HAP-1 (cell line): ENCODE data around the gene NAA50.

Experiments
- DNase-seq, 2 experiments: peaks; one replicate each; pipeline ENCODE4 v3.0.0-alpha.2; 2016 to 2020; ENCODE audit warnings: low spot score in 2 of 2
- H3K27me3 ChIP-seq: fragments of 250-450 bp; sonication (Bioruptor Pico); 2 replicates; pipeline ENCODE4 v1.5.1; 2020; ENCODE audit warnings: low read depth, mild to moderate bottlenecking, moderate library complexity
- H3K36me3 ChIP-seq: fragments of 250-450 bp; sonication (Bioruptor Pico); replicated peaks from 2 replicates; pipeline ENCODE4 v1.5.1; 2020; ENCODE audit warnings: mild to moderate bottlenecking
- H3K4me1 ChIP-seq: fragments of 250-450 bp; sonication (Bioruptor Pico); 2 replicates; pipeline ENCODE4 v1.5.1; 2020; ENCODE audit warnings: mild to moderate bottlenecking
- H3K4me3 ChIP-seq: fragments of 250-450 bp; sonication (Bioruptor Pico); 2 replicates; pipeline ENCODE4 v1.5.1; 2020; ENCODE audit warnings: mild to moderate bottlenecking, moderate library complexity
- H3K9me3 ChIP-seq: fragments of 250-450 bp; sonication (Bioruptor Pico); 2 replicates; pipeline ENCODE4 v1.5.1; 2020; ENCODE audit warnings: mild to moderate bottlenecking, moderate library complexity
- in situ Hi-C: fragments of 300-500 bp; cut with MboI; formaldehyde crosslinking; loops from 3 replicates; pipeline ENCODE4 v1.14.3; 2020; ENCODE audit warnings: low sequenced_read_pairs, inconsistent platforms, mixed read lengths

Gene NAA50

DNA sequence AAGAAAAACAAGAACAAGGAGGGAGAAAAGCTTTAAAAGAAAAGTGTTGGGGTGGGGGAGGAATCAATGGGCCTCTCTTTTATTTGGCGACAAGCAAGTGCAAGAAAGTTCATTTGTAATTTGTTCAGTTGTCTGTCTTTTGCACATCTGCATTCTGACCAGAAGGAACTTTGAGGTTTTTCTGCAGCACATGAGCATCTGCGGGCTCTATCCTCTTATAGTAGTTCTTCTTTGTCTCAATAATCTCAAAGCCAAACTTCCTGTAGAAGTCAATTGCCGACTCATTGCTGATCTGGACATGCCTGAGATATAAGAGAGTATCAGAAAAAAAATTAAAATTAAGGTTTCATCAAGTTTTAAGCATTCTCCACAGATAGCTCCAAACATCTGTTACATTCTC is 24.4 kb downstream of the NAA50 start:
- in situ Hi-C loops = no loop called here
- Histone ChIP-seq H3K36me3 (peaks cover 64% of the 10 kb centered on the region), H3K27me3 (no peaks in the 10 kb centered on the region), H3K9me3 (no peaks in the 10 kb centered on the region), H3K4me1 (peaks cover 22% of the 10 kb centered on the region), H3K4me3 (no peak overlapping the region)
- no peak for DNase-seq

DNA sequence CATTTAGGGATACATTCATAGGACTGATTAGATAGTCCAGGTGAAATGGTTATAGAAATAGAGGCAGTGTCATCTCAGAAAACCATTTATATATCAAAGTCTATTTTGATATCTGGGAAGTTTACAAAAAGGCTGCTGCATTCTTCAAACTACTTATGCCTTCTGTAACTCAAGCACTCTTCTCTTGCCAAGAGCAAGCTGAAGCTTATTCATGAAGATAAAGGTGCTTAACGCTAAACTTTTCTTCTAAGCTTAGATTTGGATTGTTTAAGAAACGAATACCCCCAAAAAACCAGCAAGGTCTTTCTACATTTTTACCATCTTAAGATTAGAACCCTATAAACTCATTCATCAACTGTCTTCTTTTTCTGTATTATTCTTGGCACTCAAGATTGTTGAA is 26.3 kb downstream of the NAA50 start:
- H3K36me3 ChIP-seq = peaks cover 62% of the 10 kb centered on the region
- H3K27me3 ChIP-seq = no peaks in the 10 kb centered on the region
- H3K9me3 ChIP-seq = no peaks in the 10 kb centered on the region
- no peak overlapping the region for H3K4me3 ChIP-seq
- peaks cover 14% of the 10 kb centered on the region for H3K4me1 ChIP-seq
- no peak for DNase-seq
- in situ Hi-C loops = no loop called here

DNA sequence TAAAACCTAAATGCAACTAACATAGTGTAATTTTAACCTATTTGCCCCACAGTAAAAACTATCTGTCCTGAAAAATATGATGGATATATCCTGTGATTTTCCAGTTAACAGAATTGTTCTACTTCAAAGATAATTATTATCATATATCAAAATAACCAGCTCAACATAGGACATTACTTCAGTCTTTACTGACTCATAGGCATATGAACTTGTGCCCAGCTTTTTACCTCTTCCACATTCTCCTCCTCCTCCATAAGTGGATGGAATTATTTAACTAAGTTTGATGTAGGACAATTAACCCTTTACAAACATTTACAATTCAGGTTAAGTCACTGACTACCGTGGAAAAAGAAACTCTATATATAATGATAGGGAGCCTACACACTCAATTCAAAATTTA is 26.8 kb downstream of the NAA50 start:
- Histone ChIP-seq H3K27me3 (no peaks in the 10 kb centered on the region), H3K36me3 (peaks cover 63% of the 10 kb centered on the region), H3K4me1 (peaks cover 14% of the 10 kb centered on the region), H3K9me3 (no peaks in the 10 kb centered on the region), H3K4me3 (no peak overlapping the region)
- no peak for DNase-seq
- in situ Hi-C loops = no loop called here

DNA sequence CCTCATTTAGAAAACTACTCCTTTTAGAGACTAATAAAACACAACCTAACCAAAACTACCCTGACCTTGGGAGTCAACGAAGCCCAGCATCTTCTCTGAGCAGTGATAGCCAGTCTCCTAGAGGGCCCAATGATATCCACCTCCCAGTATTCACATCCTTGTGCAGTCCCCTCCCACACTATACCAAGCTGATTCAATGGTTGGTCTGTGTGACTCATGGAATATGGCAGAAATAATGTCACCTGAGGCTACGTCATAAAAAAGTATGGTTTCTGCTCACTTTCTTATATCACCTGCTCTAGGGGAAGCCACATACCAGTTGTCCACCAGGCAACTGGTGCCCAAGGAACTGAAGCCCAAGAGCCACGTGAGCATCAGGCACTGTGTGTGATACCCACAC is 28.2 kb downstream of the NAA50 start:
- Histone ChIP-seq H3K4me3 (no peak overlapping the region), H3K36me3 (peaks cover 55% of the 10 kb centered on the region), H3K9me3 (no peaks in the 10 kb centered on the region), H3K27me3 (no peaks in the 10 kb centered on the region), H3K4me1 (peaks cover 18% of the 10 kb centered on the region)
- no peak for DNase-seq
- in situ Hi-C loops = no loop called here

DNA sequence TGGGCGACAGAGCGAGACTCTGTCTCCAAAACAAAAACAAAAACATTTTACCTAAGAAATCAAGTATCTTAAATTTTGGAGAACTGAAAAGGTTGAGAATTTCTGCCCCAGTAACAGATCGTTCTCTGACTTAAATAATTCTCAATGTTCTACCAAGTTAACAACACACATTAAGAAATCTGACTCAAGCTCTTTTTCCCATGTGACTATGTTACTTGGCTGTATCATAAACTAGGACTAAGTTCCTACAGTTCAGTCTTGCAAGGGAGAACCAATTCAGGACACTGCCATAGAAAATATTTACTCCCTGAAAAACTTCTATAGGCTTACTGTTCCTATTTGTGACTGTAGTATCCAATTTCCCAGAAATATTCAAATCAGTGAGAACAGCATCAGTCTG is 28.7 kb downstream of the NAA50 start:
- no peak for DNase-seq
- peaks cover 50% of the 10 kb centered on the region for H3K36me3 ChIP-seq
- in situ Hi-C loops = no loop called here
- H3K4me1 ChIP-seq = peaks cover 19% of the 10 kb centered on the region
- no peak overlapping the region for H3K4me3 ChIP-seq
- H3K9me3 ChIP-seq = no peaks in the 10 kb centered on the region
- H3K27me3 ChIP-seq = no peaks in the 10 kb centered on the region

DNA sequence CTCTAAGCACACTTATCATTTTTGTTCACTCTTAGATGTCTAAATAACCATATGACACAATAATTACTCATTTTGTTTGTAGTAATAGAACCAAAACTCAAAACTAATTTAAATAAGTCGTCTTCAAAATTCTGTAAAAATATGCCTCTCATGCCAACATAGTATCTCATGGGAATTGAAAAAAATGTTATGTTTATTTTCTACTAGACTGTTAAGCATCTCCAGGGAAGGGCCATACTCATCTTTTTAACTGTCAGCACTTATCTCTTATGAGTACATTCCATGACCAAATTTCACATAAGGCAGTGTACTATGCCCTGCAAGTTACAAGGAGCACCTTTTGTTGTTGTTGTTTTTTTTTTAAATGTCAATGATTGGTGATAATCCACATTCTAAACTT is 31.3 kb downstream of the NAA50 start:
- no peaks in the 10 kb centered on the region for H3K9me3 ChIP-seq
- no peaks in the 10 kb centered on the region; the same call in none of the 2 replicates for H3K27me3 ChIP-seq
- no peak overlapping the region for H3K4me3 ChIP-seq
- in situ Hi-C loops = no loop called here
- H3K4me1 ChIP-seq = peaks cover 22% of the 10 kb centered on the region
- DNase-seq = no peak
- peaks cover 24% of the 10 kb centered on the region for H3K36me3 ChIP-seq

DNA sequence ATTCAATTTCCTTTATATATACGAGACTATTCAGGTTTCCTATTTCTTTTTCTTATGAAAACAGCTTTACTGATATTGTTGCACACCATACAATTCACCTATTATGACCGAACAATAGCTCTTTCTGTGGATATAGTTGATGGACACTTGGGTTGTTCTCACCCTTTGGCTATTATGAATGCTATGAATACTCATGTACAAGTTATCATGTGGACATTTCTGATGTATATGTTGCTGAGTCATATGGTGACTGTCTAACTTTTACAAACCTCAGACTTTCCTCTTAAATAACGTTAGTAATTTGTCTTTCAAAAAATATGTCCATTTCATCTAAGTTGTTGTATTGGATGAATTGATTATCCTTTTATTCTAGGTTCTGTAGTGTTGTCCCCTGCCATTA is 33.9 kb downstream of the NAA50 start:
- no peaks in the 10 kb centered on the region for H3K9me3 ChIP-seq
- no peak overlapping the region for H3K4me3 ChIP-seq
- in situ Hi-C loops = no loop called here
- H3K4me1 ChIP-seq = peaks cover 22% of the 10 kb centered on the region
- peaks cover 7% of the 10 kb centered on the region for H3K36me3 ChIP-seq
- DNase-seq = peak in 1 of 2 experiments; percentile 89
- H3K27me3 ChIP-seq = peaks cover 3% of the 10 kb centered on the region

DNA sequence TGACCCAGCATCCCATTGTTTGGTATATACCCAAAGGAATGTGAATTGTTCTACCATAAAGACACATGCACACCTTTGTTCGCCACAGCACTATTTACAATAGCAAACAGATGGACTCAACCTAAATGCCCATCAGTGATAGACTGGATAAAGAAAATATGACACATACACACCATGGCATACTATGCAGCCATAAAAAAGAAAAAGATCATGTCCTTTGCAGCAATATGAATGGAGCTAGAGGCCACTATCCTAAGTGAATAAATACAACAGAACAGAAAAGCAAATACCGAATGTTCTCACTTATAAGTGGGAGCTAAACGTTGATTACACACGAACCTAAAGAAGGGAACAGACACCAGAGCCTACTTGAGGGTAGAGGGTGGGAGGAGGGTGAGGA is 38.2 kb downstream of the NAA50 start:
- H3K9me3 ChIP-seq = peaks cover 2% of the 10 kb centered on the region; the same call in 1 of the 2 replicates
- peaks cover 3% of the 10 kb centered on the region for H3K27me3 ChIP-seq
- no peak for DNase-seq
- H3K4me3 ChIP-seq = no peak overlapping the region
- H3K4me1 ChIP-seq = peaks cover 18% of the 10 kb centered on the region
- in situ Hi-C loops = no loop called here
- no peaks in the 10 kb centered on the region for H3K36me3 ChIP-seq

DNA sequence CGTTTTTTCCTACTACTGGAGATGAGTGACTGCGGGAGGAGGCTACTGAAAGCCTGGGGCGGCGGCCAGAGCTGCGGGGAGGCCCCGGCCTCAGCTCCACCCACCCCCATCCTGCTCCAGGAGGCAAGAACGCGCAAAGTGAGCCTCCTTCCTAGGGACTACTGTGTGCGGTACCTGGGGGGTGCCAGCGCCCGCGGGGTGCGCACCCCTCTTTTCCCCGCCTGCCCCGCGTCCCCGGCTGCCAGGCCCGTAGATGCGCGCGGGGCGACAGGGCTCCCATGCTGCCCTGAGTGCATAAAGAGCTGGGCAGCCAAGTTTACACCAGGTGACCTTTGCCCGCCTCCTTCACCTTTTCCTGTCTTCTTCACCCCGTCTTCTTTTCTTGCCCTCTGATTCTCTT is 47.1 kb downstream of the NAA50 start:
- DNase-seq = no peak
- peaks cover 15% of the 10 kb centered on the region for H3K4me1 ChIP-seq
- in situ Hi-C loops = no loop called here
- no peaks in the 10 kb centered on the region for H3K9me3 ChIP-seq
- H3K36me3 ChIP-seq = no peaks in the 10 kb centered on the region
- no peak overlapping the region for H3K4me3 ChIP-seq
- H3K27me3 ChIP-seq = no peaks in the 10 kb centered on the region

DNA sequence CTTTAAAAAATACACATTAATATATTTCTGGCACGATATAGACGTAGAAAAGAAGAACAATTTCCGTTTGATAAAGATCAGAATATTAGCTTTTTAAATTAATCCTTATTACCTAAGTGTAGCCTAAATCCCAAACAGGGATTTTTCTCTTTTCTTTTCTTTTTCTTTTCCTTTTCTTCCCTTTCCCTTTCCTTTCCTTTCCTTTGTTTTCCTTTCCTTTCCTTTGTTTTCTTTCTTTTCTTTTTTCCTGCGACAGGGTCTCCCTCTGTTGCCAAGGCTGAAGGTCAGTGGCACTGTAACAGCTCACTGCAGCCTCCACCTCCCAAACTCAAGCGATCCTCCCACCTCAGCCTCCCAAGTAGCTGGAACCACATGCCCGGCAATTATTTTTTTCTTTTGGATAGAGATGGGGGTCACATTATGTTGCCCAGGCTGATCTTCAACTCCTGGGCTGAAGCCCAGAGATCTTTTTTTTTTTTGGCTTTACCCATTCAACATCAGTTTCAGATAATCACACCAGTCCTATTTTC is 47.8 kb downstream of the NAA50 start:
- Histone ChIP-seq H3K4me3 (peak overlapping the region; percentile 61; the same call in 1 of the 2 replicates), H3K36me3 (no peaks in the 10 kb centered on the region), H3K4me1 (peaks cover 15% of the 10 kb centered on the region), H3K9me3 (no peaks in the 10 kb centered on the region), H3K27me3 (no peaks in the 10 kb centered on the region)
- in situ Hi-C loops = no loop called here
- no peak for DNase-seq

DNA sequence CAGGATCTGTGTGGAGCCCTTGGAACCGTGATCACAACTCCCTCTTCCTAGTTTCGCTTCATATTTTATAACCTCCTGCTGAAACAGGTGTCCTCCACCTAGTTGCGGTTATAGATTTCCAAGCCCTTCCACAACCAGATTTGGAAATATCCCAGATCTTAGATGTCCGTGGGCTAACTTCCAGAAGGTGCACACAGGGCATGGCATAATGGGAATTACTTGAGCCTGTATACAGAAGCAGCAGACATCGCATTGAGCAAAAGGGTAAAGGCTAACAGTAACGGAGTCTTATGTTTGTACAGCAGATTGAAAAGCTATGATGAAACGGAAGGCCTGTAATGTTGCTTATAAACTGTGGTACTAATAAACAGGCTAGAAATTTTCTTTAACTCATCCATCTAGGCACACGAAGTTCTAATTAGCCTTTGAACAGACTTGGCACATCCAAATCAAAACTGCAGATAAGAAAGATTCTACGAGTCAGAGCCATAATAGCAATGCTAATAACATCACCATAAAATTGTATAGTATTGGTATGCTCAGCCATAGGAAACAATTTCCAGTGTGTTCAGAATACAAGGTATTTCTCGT is 48.5 kb downstream of the NAA50 start:
- DNase-seq = no peak
- no peaks in the 10 kb centered on the region for H3K9me3 ChIP-seq
- peaks cover 15% of the 10 kb centered on the region for H3K4me1 ChIP-seq
- in situ Hi-C loops = no loop called here
- no peaks in the 10 kb centered on the region for H3K36me3 ChIP-seq
- H3K27me3 ChIP-seq = no peaks in the 10 kb centered on the region
- peak overlapping the region; percentile 61 for H3K4me3 ChIP-seq

DNA sequence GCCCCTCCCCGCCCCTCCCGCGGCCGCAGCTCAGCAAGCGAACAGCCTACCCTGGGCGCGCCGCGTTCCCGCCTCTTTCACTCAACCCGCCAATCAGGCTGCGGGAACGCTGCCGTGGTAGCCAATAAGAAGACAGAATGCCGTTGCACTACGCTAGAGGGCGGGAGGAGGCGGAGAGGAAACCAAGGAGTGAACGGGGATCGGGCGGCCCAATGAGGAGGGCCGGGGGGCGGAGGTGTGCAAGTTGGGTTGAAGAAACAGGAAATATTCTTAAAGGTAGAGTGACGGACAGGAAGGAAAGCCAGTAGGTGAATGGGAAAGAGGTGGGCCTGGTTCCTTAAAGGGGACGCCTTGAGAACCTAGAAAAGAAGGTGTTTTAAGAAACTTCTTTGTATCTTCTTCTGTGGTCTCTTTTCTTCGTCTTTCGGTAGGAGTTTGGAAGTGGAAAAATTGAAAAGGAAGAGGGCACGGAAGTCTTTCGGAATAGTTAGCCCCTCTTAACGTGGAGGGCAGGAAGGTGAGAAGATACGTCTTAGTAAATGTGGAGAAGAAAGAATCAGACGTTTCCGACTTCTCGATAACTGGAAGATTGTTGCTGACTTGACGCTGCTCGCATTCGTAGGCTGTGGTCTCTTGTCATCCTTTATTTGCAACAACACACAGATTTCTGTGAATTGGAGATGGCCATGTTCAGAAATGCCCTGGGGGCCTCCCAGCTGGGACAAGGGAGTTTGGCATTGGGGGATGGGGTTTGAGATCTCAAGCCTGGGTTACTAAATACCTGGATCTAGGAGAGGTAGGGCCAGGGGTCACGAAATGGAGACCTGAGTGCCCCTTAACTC is 49.2 kb downstream of the NAA50 start:
- in situ Hi-C loops = no loop called here

DNA sequence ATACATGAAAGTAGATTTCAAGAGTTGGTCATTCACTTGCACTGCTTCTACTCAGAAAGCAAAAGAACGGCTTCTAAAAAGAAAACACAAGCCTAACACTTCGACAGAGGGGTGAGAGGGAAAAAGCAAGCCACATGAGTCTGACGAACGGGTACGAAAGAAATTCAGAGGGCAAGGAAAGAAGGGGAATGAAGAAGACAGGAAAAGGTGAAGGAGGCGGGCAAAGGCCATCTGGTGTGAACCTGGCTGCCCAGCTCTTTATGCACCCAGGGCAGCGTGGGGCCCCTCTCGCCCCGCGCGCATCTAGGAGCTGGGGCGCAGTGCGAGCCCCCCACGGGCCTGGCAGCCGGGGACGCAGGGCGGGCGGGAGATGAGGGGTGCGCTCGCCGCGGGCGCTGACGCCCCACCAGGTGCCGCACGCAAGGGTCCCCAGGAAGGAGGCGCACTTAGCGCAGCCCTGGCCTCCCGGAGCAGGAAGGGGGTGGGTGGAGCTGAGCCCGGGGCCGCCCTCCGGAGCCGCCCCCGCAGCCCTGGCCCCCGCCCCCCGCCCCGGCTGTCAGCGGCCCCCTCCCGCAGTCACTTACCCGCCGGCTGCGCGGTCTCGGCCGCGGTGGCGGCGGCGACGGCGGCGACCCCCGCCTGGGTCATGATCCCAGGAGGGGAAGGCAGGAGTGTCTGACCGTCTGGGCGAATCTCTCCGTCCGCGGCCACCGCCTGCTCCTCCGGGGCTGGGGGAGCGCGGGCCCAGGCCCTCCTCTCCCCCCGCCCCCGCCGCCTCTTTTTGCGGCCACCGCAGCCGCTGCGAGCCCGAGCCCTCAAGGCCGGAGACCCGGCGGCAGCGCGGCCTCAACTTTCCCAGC is 50.0 kb downstream of the NAA50 start, which contains the start of gene USF3:
Gene USF3 (minus strand): TSS at position 857 of the 860 bp plus-strand sequence. CDS start 21,764 bp downstream, outside the sequence.
- DNase-seq = peak; percentile 30 to 80
- Histone ChIP-seq H3K4me3 (peak within 1 kb of the TSS; percentile 61), H3K4me1 (peaks cover 15% of the 10 kb centered on the region), H3K9me3 (no peaks in the 10 kb centered on the region), H3K36me3 (no peaks in the 10 kb centered on the region), H3K27me3 (no peaks in the 10 kb centered on the region)
- in situ Hi-C loops = no loop called here

More for the DNA sequence above, 49.2 kb downstream of the NAA50 start:
- H3K4me3 ChIP-seq = peak overlapping the region; percentile 61
- H3K4me1 ChIP-seq = peaks cover 15% of the 10 kb centered on the region
- no peaks in the 10 kb centered on the region for H3K9me3 ChIP-seq
- no peaks in the 10 kb centered on the region for H3K27me3 ChIP-seq
- no peaks in the 10 kb centered on the region for H3K36me3 ChIP-seq
- DNase-seq = peak; percentile 99 to 100
